GM21528 (cell line): ENCODE measurements around the gene PCDHB5.
"Not testable (repeated sequence)": the region's sequence is repeated elsewhere in the genome, so short reads cannot be mapped to it uniquely, and the experiment has no call there.

ENCODE experiments used
- ATAC-seq: cut with Tn5 transposase; IDR thresholded peaks from one replicate; pipeline ENCODE4 v1.9.1; 2021; ENCODE audit warnings: mild to moderate bottlenecking, moderate library complexity; ENCODE audit not compliant: unreplicated experiment, low FRiP score

PCDHB5 gene

DNA sequence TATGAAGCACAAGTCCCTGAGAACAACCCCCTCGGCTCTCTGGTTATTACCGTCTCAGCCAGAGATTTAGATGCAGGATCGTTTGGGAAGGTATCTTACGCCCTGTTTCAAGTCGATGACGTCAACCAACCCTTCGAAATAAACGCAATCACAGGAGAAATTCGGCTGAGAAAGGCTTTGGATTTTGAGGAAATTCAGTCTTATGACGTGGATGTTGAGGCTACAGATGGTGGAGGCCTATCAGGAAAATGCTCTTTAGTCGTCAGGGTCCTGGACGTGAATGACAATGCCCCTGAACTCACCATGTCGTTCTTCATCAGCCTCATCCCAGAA, 16.0 kb downstream of the PCDHB5 start:
- no peak for ATAC-seq

DNA sequence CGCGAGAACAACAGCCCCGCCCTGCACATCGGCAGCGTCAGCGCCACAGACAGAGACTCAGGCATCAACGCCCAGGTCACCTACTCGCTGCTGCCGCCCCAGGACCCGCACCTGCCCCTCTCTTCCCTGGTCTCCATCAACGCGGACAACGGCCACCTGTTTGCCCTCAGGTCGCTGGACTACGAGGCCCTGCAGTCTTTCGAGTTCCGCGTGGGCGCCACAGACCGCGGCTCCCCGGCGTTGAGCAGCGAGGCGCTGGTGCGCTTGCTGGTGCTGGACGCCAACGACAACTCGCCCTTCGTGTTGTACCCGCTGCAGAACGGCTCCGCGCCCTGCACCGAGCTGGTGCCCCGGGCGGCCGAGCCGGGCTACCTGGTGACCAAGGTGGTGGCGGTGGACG, 16.6 kb downstream of the PCDHB5 start:
- ATAC-seq, result not testable (repeated sequence)

DNA sequence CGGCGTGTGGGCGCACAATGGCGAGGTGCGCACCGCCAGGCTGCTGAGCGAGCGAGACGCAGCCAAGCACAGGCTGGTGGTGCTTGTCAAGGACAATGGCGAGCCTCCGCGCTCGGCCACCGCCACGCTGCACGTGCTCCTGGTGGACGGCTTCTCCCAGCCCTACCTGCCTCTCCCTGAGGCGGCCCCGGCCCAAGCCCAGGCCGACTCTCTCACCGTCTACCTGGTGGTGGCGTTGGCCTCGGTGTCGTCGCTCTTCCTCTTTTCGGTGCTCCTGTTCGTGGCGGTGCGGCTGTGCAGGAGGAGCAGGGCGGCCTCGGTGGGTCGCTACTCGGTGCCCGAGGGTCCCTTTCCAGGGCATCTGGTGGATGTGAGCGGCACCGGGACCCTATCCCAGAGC, 17.1 kb downstream of the PCDHB5 start:
- not testable (repeated sequence) for ATAC-seq

DNA sequence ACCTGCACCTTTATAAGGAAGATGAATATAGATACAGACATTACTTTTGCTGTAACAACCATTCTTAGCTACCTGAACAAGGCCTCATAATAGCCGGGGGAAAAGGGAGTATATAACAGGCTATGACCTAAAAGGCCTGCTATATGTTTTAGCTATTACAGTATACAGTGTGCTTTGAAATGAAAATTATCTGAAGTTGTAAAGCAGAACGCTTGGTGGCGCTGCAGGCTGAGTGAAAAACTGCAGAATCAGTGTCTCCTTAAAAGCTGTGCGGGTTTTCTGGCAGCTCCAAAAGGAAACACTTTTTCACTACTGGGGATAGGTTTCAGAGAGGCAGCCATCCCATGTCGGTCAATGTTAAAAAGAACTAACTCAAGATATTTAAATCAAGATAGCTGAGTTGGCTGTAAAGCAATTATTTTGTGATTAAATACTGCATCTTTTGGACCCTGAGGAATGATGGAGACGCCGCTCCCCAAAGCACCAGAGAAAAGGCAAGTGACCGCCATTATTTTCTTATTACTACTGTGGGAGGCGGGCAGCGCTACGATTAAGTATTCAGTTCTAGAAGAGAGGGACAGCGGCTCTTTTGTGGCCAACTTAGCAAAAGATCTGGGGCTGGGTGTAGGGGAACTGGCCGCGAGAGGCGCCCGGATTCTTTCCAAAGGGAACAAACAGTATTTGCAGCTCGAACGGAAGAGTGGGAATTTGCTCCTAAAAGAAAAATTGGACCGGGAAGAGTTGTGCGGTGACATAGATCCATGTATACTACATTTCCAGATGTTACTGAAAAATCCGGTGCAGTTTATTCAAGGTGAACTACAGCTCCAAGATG, 20.8 kb downstream of the PCDHB5 start:
- ATAC-seq, result no peak

DNA sequence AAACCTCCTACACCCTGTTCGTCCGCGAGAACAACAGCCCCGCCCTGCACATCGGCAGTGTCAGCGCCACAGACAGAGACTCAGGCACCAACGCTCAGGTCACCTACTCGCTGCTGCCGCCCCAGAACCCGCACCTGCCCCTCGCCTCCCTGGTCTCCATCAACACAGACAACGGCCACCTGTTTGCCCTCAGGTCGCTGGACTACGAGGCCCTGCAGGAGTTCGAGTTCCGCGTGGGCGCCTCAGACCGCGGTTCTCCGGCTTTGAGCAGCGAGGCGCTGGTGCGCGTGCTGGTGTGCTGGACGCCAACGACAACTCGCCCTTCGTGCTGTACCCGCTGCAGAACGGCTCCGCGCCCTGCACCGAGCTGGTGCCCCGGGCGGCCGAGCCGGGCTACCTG, 22.4 kb downstream of the PCDHB5 start:
- ATAC-seq, result not testable (repeated sequence)

DNA sequence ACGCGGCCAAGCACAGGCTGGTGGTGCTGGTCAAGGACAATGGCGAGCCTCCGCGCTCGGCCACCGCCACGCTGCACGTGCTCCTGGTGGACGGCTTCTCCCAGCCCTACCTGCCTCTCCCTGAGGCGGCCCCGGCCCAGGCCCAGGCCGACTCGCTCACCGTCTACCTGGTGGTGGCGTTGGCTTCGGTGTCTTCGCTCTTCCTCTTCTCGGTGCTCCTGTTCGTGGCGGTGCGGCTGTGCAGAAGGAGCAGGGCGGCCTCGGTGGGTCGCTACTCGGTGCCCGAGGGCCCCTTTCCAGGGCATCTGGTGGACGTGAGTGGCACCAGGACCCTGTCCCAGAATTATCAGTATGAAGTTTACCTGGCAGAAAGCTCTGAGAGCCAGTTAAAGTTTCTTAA, 22.9 kb downstream of the PCDHB5 start:
- ATAC-seq, result not testable (repeated sequence)

DNA sequence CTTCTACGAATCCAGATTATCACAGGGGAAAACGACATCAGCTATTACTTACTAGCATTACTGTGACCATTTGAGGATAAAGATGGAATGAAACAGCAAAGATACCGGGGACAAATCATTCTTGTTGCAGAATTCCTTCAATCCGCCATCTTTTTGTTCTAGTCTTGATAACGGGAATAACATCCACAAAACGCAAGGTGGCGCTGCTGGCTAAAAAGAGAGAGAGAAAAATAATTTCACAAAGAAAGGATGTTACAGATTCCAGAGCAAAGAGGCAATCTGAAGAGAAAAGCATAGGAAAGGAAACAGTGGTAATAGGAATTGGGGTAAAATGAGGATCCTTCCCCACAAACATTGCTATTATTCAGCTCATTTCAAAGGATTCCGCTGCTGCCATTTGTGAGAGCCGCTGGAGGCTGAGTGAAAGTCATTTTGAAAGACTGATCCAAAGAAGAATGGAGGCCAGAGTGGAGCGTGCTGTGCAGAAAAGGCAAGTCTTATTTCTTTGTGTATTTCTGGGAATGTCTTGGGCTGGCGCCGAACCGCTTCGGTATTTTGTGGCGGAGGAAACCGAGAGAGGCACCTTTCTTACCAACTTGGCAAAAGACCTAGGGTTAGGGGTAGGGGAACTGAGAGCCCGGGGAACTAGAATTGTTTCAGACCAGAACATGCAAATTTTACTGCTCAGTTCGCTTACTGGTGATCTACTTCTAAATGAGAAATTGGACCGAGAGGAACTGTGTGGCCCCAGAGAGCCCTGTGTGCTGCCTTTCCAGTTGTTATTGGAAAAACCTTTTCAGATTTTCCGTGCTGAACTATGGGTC, 37.6 kb downstream of the PCDHB5 start, which contains the start of gene PCDHB7:
Gene PCDHB7 (plus strand): TSS at position 264 of the 824 bp plus-strand sequence. CDS start 192 bp downstream, at position 456.
- ATAC-seq, result no peak

DNA sequence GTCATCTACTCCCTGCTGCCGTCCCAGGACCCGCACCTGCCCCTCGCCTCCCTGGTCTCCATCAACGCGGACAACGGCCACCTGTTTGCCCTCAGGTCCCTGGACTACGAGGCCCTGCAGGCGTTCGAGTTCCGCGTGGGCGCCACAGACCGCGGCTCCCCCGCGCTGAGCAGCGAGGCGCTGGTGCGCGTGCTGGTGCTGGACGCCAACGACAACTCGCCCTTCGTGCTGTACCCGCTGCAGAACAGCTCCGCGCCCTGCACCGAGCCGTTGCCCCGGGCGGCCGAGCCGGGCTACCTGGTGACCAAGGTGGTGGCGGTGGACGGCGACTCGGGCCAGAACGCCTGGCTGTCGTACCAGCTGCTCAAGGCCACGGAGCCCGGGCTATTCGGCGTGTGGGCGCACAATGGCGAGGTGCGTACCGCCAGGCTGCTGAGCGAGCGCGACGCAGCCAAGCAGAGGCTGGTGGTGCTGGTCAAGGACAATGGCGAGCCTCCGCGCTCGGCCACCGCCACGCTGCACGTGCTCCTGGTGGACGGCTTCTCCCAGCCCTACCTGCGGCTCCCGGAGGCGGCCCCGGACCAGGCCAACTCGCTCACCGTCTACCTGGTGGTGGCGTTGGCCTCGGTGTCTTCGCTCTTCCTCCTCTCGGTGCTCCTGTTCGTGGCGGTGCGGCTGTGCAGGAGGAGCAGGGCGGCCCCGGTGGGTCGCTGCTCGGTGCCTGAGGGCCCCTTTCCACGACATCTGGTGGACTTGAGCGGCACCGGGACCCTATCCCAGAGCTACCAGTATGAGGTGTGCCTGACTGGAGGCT, 39.5 kb downstream of the PCDHB5 start:
- ATAC-seq, result not testable (repeated sequence)

DNA sequence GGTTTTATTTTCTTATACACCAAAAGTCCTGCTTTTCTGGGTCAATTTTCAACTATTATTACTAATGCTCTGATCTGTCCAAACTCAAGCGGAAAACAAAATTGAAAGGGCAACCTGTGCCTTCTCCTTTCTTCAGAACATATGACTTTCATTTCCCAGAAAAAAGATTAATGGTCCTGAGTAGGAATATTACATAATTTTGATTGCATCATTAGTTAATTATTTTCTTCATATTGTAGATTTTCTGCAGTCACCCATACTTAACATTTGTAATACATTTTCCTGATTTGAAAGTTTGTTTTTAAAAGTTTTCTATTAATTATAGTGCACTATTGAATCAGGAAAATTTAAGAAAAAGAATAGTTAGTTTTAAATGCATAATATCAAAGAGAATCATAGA, 40.9 kb downstream of the PCDHB5 start:
- ATAC-seq, result no peak

DNA sequence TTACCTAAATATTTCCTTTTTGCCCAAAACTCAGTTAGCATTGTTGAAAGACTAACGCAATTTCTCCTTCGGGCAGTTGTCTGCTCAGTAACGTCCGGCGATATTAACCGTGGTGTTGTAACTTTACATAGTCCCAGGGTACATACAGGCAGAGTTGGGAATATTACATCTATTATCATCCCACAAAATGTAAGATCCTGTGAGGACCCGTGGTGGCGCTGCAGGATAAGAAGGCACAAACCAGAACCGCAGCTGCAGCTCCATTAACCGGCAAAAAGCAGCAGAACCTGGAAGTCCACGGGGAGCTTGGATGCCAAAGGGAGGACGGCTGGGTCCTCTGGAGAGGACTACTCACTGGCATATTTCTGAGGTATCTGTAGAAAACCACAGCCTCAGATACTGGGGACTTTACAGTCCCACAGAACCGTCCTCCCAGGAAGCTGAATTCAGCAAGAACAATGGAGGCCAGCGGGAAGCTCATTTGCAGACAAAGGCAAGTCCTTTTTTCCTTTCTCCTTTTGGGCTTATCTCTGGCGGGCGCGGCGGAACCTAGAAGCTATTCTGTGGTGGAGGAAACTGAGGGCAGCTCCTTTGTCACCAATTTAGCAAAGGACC, 42.7 kb downstream of the PCDHB5 start, which contains the start of gene PCDHB8:
Gene PCDHB8 (plus strand): TSS at position 214 of the 615 bp plus-strand sequence. CDS start 245 bp downstream, at position 459.
- not testable (repeated sequence) for ATAC-seq

DNA sequence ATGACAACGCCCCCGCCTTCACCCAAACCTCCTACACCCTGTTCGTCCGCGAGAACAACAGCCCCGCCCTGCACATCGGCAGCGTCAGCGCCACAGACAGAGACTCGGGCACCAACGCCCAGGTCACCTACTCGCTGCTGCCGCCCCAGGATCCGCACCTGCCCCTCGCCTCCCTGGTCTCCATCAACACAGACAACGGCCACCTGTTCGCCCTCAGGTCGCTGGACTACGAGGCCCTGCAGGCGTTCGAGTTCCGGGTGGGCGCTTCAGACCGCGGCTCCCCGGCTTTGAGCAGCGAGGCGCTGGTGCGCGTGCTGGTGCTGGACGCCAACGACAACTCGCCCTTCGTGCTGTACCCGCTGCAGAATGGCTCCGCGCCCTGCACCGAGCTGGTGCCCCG, 44.4 kb downstream of the PCDHB5 start:
- ATAC-seq, result not testable (repeated sequence)

DNA sequence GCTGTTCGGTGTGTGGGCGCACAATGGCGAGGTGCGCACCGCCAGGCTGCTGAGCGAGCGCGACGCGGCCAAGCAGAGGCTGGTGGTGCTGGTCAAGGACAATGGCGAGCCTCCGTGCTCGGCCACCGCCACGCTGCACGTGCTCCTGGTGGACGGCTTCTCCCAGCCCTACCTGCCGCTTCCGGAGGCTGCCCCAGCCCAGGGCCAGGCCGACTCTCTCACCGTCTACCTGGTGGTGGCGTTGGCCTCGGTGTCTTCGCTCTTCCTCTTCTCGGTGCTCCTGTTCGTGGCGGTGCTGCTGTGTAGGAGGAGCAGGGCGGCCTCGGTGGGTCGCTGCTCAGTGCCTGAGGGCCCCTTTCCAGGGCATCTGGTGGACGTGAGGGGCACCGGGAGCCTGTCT, 44.9 kb downstream of the PCDHB5 start:
- ATAC-seq, result not testable (repeated sequence)

DNA sequence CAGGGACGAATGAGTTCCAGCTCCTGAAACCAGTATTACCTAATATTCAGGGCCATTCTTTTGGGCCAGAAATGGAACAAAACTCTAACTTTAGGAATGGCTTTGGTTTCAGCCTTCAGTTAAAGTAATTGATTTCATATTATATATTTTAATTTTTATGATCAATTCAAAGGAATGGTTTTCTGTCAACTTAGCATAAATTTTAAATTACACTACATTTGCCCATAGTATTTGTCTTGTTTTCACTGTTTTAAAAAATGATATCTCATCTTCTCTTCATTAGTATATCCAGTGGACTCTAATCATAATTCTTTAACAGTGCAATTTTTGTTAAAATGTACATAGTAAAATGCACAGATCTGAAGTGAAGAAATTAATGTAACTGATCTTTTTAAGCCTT, 45.3 kb downstream of the PCDHB5 start:
- ATAC-seq, result no peak

DNA sequence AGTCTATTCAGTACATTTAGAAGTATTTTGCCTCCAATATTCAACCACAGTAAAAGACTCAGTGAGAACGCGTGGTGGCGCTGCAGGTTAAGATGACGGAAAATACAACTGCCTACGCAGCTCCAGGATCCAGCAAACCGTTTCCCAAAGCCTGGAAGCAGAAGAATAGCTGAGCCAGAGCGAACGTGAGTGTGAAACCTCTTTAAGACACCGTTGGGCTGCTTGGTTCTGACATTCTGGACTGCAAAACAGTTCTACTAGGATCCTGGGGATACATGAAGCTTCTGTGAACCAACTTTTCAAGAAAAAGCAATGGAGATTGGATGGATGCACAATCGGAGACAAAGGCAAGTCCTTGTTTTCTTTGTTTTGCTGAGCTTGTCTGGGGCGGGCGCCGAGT, 47.2 kb downstream of the PCDHB5 start, which contains the start of gene PCDHB16:
Gene PCDHB16 (plus strand): TSS at position 140 of the 400 bp plus-strand sequence. CDS start 173 bp downstream, at position 313.
- ATAC-seq, result no peak

DNA sequence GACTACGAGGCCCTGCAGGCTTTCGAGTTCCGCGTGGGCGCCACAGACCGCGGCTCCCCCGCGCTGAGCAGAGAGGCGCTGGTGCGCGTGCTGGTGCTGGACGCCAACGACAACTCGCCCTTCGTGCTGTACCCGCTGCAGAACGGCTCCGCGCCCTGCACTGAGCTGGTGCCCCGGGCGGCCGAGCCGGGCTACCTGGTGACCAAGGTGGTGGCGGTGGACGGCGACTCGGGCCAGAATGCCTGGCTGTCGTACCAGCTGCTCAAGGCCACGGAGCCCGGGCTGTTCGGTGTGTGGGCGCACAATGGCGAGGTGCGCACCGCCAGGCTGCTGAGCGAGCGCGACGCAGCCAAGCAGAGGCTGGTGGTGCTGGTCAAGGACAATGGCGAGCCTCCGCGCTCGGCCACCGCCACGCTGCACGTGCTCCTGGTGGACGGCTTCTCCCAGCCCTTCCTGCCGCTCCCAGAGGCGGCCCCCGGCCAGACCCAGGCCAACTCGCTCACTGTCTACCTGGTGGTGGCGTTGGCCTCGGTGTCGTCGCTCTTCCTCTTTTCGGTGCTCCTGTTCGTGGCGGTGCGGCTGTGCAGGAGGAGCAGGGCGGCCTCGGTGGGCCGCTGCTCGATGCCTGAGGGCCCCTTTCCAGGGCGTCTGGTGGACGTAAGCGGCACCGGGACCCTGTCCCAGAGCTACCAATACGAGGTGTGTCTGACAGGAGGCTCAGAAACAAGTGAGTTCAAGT, 49.3 kb downstream of the PCDHB5 start:
- ATAC-seq, result not testable (repeated sequence)

DNA sequence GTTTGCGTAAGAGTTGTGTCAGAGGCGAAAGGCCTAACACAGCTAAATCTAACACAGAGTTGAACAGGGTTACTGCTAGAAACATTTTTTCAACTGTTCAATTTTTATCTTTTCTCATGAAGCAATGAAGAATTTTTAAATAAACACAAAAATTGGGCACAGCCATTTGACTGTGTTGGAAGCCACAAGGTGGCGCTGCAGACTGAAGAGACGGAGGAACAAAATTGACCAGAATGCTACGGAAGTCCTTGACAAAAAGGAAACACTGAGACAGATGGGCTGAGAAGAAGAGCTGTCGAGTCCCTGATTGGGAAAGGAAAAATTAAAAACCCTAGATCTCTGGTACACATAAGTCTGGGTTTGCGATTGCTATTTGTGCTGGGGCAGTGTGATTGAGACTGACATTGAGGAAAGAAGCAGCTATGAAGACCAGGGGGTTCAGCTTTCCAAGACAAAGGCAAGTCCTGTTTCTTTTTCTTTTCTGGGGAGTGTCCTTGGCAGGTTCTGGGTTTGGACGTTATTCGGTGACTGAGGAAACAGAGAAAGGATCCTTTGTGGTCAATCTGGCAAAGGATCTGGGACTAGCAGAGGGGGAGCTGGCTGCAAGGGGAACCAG, 52.0 kb downstream of the PCDHB5 start, which contains the start of gene PCDHB9:
Gene PCDHB9 (plus strand): TSS at position 265 of the 616 bp plus-strand sequence. CDS start 158 bp downstream, at position 423.
- no peak for ATAC-seq
